ENCODE measurements around the gene MTG2. TPM values are rescaled to one million over a fixed set of nuclear protein-coding genes. Genes with fewer than 3 reads are reported as not detected.

The MTG2 gene
- total and polyA plus RNA-seq, 2 of the 13 experiments (the other 11 are each of a cell fraction or from before 2014, with no cell fraction given) = 20.4 to 37.8 TPM

- TF ChIP-seq ZNF280D (CRISPR knock-in tag; IDR thresholded peaks at IDR 0.05) = no peak
- 0 out of 2 replicates have a peak, but pooled peaks have one; percentile 53 for TF ChIP-seq ISX (CRISPR knock-in tag; conservative IDR thresholded peaks at IDR 0.05)
- no peak for TF ChIP-seq RBFOX2 (IDR thresholded peaks at IDR 0.05; ENCODE audit: low read depth, low read length)
- no peak for TF ChIP-seq GATA4 (IDR thresholded peaks at IDR 0.05; ENCODE audit: borderline replicate concordance, low read depth)
- no peak for TF ChIP-seq KMT2B (CRISPR knock-in tag; IDR thresholded peaks at IDR 0.05)
- TF ChIP-seq MTA1 (CRISPR knock-in tag; IDR thresholded peaks at IDR 0.05; ENCODE audit: borderline replicate concordance) = 0 out of 2 replicates have a peak, but pooled peaks have one; percentile 33
- no peak for TF ChIP-seq TAF15 (IDR thresholded peaks at IDR 0.05; ENCODE audit: low read depth, low read length, poor library complexity, severe bottlenecking)
- TF ChIP-seq JUN (CRISPR knock-in tag; IDR thresholded peaks at IDR 0.05) = peak; percentile 21; the same call in 1 of the 2 replicates
- no peak for TF ChIP-seq ZIK1 (CRISPR knock-in tag; IDR thresholded peaks at IDR 0.05; ENCODE audit: borderline replicate concordance, low read depth)
- no peak for TF ChIP-seq ZNF337 (CRISPR knock-in tag; IDR thresholded peaks at IDR 0.05; ENCODE audit: borderline replicate concordance, low read depth)
- TF ChIP-seq KLF15 (CRISPR knock-in tag; IDR thresholded peaks at IDR 0.05; ENCODE audit: borderline replicate concordance) = no peak
- no peak for TF ChIP-seq HNRNPLL (IDR thresholded peaks at IDR 0.05; ENCODE audit: low read depth, low read length, poor library complexity, severe bottlenecking)
- TF ChIP-seq NFKBIZ (CRISPR knock-in tag; IDR thresholded peaks at IDR 0.05) = 0 out of 2 replicates have a peak, but pooled peaks have one; percentile 56
- TF ChIP-seq ZSCAN22 (CRISPR knock-in tag; IDR thresholded peaks at IDR 0.05) = no peak
- no peak for TF ChIP-seq NFYB (CRISPR knock-in tag; IDR thresholded peaks at IDR 0.05)
- TF ChIP-seq ELK4 (CRISPR knock-in tag; IDR thresholded peaks at IDR 0.05; ENCODE audit: borderline replicate concordance) = no peak
- TF ChIP-seq ZBTB14 (CRISPR knock-in tag; IDR thresholded peaks at IDR 0.05) = no peak
- no peak for TF ChIP-seq LCORL (IDR thresholded peaks at IDR 0.05)
- TF ChIP-seq LCORL (CRISPR knock-in tag; IDR thresholded peaks at IDR 0.05) = no peak
- TF ChIP-seq ARNT2 (CRISPR knock-in tag; IDR thresholded peaks at IDR 0.05; ENCODE audit: low read depth) = peak; percentile 96
- TF ChIP-seq TAF1 (CRISPR knock-in tag; IDR thresholded peaks at IDR 0.05) = no peak; the same call in 1 of the 2 replicates
- TF ChIP-seq CEBPG (CRISPR knock-in tag; IDR thresholded peaks at IDR 0.05) = no peak
- TF ChIP-seq ZNF296 (CRISPR knock-in tag; conservative IDR thresholded peaks at IDR 0.05) = no peak; the same call in 1 of the 2 replicates
- TF ChIP-seq E2F5 (CRISPR knock-in tag; conservative IDR thresholded peaks at IDR 0.05) = peak; percentile 76; the same call in 1 of the 2 replicates
- peak; percentile 59; the same call in 1 of the 2 replicates for TF ChIP-seq FOXO1 (CRISPR knock-in tag; IDR thresholded peaks at IDR 0.05)
Measured at GRCh38 chr20:62219992-62220665, 37.3 kb downstream of the MTG2 start, which contains the start of gene HRH3 (continued).

Measured in HepG2 (cell line).